ENCODE measurements around the gene MARCKSL1.
"Not testable (repeated sequence)": the region's sequence is repeated elsewhere in the genome, so short reads cannot be mapped to it uniquely, and the experiment has no call there.

Gene MARCKSL1

GRCh38 chr1:32331549-32331948 lies 4.5 kb downstream of the MARCKSL1 start:
- no peak for DNase-seq

- no peak for DNase-seq
Observed at GRCh38 chr1:32330558-32331151, 5.4 kb downstream of the MARCKSL1 start.

GRCh38 chr1:32329931-32330466 lies 6.0 kb downstream of the MARCKSL1 start:
- DNase-seq, result no peak

- no peak for DNase-seq
Observed at GRCh38 chr1:32327204-32327603, 8.8 kb downstream of the MARCKSL1 start.

GRCh38 chr1:32321712-32322291 lies 14.2 kb downstream of the MARCKSL1 start:
- no peak for DNase-seq

- DNase-seq, result no peak
Observed at GRCh38 chr1:32318127-32318869, 17.7 kb downstream of the MARCKSL1 start.

- DNase-seq, result no peak
Observed at GRCh38 chr1:32316903-32317277, 19.1 kb downstream of the MARCKSL1 start.

GRCh38 chr1:32311709-32312393 lies 24.2 kb downstream of the MARCKSL1 start:
- no peak for DNase-seq

GRCh38 chr1:32309960-32310359 lies 26.1 kb downstream of the MARCKSL1 start:
- no peak for DNase-seq

- no peak for DNase-seq
Observed at GRCh38 chr1:32307324-32307723, 28.7 kb downstream of the MARCKSL1 start.

- no peak for DNase-seq
Observed at GRCh38 chr1:32305310-32305709, 30.7 kb downstream of the MARCKSL1 start.

GRCh38 chr1:32303997-32304622 lies 31.9 kb downstream of the MARCKSL1 start:
- DNase-seq, result no peak

- no peak for DNase-seq
Observed at GRCh38 chr1:32303358-32303757, 32.7 kb downstream of the MARCKSL1 start.

GRCh38 chr1:32299327-32299726 lies 36.7 kb downstream of the MARCKSL1 start:
- no peak for DNase-seq

GRCh38 chr1:32298211-32298610 lies 37.8 kb downstream of the MARCKSL1 start:
- not testable (repeated sequence) for DNase-seq

GRCh38 chr1:32291708-32292538 lies 44.1 kb downstream of the MARCKSL1 start, which contains the start of gene HDAC1:
HDAC1 (plus strand) TSS chr1:32292083; CDS start chr1:32292170, 87 bp downstream.
- peak; percentile 84 for DNase-seq

- no peak for DNase-seq
Observed at GRCh38 chr1:32291145-32291707, 44.8 kb downstream of the MARCKSL1 start.

GRCh38 chr1:32289256-32289655 lies 46.8 kb downstream of the MARCKSL1 start:
- DNase-seq, result no peak

- DNase-seq, result no peak
Observed at GRCh38 chr1:32286763-32287162, 49.3 kb downstream of the MARCKSL1 start.

GRCh38 chr1:32285658-32286057 lies 50.4 kb downstream of the MARCKSL1 start:
- DNase-seq, result no peak

- DNase-seq, result not testable (repeated sequence)
Observed at GRCh38 chr1:32284777-32285176, 51.3 kb downstream of the MARCKSL1 start.

Data from kidney glomerular epithelial cell (primary cell).